ENCODE data around the gene ROGDI.

GRCh38 chr16:4768549-4769305 lies 33.7 kb downstream of the ROGDI start:
- TF ChIP-seq CTCF (IDR thresholded peaks at IDR 0.05; ENCODE audit: low read length): no peak
- no peak for TF ChIP-seq EZH2phosphoT487 (IDR thresholded peaks at IDR 0.05; ENCODE audit: low read length)
- no peak for TF ChIP-seq EZH2 (optimal IDR thresholded peaks at IDR 0.05; ENCODE audit: low read depth, low read length)

Data from MM.1S (cell line).